ENCODE measurements around the gene ZNF462. TPM values are rescaled to one million over a fixed set of nuclear protein-coding genes. Genes with fewer than 3 reads are reported as not detected.

The ZNF462 gene
- total RNA-seq, 4 donors from 2014 or later, result 18.6 to 37.1 (median 27.3) TPM

DNA sequence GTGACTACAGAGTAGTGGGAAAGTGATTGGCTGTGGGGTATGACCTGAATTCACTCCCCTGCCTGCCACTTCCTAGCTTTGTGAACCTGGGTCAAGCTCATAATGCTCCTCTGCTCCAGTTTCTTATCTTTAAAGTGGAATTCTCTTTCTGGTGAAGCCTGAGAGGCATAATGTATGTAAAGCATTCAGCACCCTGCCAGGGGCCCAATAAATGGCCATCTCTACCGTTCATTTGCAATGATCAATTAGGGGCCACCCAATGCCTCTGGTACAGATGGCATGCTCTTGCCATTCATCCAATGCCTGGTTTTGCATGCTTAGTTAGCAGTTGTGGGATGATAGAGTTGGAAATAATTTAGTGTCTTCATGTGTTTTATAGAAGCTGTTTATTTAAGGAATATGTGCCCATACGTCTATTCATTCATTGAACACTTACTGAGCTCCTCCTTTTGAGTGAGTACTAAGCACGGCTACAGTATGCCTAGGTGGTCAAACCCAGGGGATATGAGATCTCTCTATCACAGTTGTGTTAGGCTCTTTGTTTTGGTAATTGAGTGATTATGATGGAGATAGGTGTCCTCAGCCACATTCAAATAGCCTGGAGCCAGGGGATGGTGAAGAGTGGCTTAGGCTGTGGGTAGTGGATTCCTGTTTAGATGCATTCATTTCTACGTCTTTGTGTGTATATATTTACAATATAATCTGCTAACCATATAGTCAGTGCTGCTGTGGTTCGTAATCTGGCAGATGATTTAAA, 15.3 kb downstream of the ZNF462 start:
- no peak overlapping the region for H3K4me3 ChIP-seq
- no peaks in the 10 kb centered on the region for H3K9me3 ChIP-seq
- WGBS, 2 donors, result 77% methylated on average over 5 of the region's 5 CpGs
- H3K36me3 ChIP-seq, result no peaks in the 10 kb centered on the region
- peak overlapping the region in 2 of 4 donors; percentile 53 to 77 for H3K27ac ChIP-seq
- TF ChIP-seq EP300 (IDR thresholded peaks at IDR 0.05) (no peak), POLR2A (IDR thresholded peaks at IDR 0.05) (no peak)
- TF ChIP-seq, protein P1, sequence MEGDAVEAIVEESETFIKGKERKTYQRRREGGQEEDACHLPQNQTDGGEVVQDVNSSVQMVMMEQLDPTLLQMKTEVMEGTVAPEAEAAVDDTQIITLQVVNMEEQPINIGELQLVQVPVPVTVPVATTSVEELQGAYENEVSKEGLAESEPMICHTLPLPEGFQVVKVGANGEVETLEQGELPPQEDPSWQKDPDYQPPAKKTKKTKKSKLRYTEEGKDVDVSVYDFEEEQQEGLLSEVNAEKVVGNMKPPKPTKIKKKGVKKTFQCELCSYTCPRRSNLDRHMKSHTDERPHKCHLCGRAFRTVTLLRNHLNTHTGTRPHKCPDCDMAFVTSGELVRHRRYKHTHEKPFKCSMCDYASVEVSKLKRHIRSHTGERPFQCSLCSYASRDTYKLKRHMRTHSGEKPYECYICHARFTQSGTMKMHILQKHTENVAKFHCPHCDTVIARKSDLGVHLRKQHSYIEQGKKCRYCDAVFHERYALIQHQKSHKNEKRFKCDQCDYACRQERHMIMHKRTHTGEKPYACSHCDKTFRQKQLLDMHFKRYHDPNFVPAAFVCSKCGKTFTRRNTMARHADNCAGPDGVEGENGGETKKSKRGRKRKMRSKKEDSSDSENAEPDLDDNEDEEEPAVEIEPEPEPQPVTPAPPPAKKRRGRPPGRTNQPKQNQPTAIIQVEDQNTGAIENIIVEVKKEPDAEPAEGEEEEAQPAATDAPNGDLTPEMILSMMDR (IDR thresholded peaks at IDR 0.05), result no peak
- no peak for DNase-seq (ENCODE audit: low spot score in 2 of 2)
- H3K4me1 ChIP-seq, result peaks cover 0 to 81% (median 26%) of the 10 kb centered on the region in 4 donors
- H3K27me3 ChIP-seq, result no peaks in the 10 kb centered on the region

DNA sequence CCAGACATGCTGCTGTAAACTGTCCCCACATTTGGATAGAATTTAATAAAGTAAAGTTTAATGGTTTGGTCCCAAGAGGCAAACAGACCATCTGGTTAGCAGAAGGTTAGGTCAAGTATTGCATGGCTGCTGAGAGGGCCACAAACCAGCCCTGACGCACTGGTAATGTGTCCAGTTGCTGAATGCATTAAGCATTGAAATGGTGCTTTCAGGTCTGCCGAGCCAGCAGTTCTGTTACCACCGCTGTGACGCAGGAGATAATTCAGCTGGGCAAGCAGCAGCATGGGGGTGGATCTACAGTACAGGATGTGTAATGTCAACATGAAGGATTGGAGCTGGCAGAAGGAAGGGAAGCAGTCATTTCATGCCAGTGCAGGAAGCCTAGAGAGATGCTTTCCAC, 16.0 kb downstream of the ZNF462 start:
- Histone ChIP-seq H3K9me3 (no peaks in the 10 kb centered on the region), H3K36me3 (no peaks in the 10 kb centered on the region), H3K27me3 (no peaks in the 10 kb centered on the region), H3K4me1 (peaks cover 0 to 77% (median 26%) of the 10 kb centered on the region in 4 donors), H3K27ac (peak overlapping the region in 2 of 4 donors; percentile 53 to 77), H3K4me3 (no peak overlapping the region)
- 12 to 14% methylated on average over 4 of the region's 4 CpGs for WGBS, 2 donors
- DNase-seq (ENCODE audit: low spot score in 2 of 2), result peak; percentile 15 to 16
- TF ChIP-seq, protein P1 (IDR thresholded peaks at IDR 0.05), result no peak
- peak in 1 of 2 donors; percentile 60 for TF ChIP-seq EP300 (IDR thresholded peaks at IDR 0.05)
- no peak for TF ChIP-seq POLR2A (IDR thresholded peaks at IDR 0.05)

DNA sequence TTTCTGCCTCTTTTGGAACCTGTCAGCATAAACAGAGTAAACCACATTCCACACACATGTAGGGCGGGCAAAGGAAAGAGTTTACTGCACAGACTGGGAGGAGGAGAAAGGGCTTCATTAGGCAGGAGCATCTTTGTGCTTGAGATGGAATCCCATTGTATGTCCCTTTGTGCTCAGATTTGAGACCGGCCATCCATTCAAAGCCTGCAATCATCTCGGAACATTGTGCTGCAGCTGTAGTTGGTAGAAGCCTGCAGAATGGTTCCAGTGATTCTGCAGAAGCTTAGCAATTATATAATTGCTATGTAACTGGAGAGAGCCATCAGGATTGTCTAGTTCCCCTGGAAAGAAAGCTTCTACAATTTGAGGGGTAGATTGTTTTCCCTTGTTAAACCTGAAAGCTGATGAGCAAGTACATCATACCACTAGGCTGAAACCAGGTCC, 16.5 kb downstream of the ZNF462 start:
- peaks cover 0 to 75% (median 26%) of the 10 kb centered on the region in 4 donors for H3K4me1 ChIP-seq
- H3K36me3 ChIP-seq, result no peaks in the 10 kb centered on the region
- peak overlapping the region in 3 of 4 donors; percentile 1 to 77 (median 51) for H3K27ac ChIP-seq
- DNase-seq (ENCODE audit: low spot score in 2 of 2), result no peak
- H3K9me3 ChIP-seq, result no peaks in the 10 kb centered on the region
- H3K4me3 ChIP-seq, result no peak overlapping the region
- TF ChIP-seq POLR2A (IDR thresholded peaks at IDR 0.05), result no peak
- TF ChIP-seq, protein P1 (IDR thresholded peaks at IDR 0.05), result no peak
- no peak for TF ChIP-seq EP300 (IDR thresholded peaks at IDR 0.05)
- WGBS, 2 donors, result 46 to 69% methylated on average over 3 of the region's 3 CpGs
- H3K27me3 ChIP-seq, result no peaks in the 10 kb centered on the region

DNA sequence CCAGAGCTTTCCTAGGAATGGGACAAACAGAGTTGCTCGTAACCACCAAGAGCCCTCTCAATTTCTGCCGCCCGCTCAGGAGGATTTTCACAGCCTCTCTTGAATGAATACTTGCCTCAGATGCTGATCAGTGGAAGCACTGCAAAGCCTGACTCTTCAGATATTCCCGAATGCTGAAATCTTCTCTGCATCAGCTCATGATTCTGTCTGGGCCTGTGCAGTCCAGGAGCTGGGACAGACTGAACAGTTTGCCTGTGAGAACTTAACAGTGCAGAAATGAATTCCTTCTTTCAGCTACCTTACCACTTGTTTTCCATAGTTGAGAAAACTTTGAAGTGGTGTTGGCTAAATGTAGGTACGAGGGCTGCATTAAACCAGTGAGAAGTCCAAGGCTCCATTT, 17.1 kb downstream of the ZNF462 start:
- Histone ChIP-seq H3K27ac (peak overlapping the region in 2 of 4 donors; percentile 51 to 77), H3K4me3 (no peak overlapping the region), H3K27me3 (no peaks in the 10 kb centered on the region), H3K9me3 (no peaks in the 10 kb centered on the region), H3K36me3 (no peaks in the 10 kb centered on the region), H3K4me1 (peaks cover 0 to 73% (median 26%) of the 10 kb centered on the region in 4 donors)
- DNase-seq (ENCODE audit: low spot score in 2 of 2), result no peak
- TF ChIP-seq POLR2A (IDR thresholded peaks at IDR 0.05) (no peak), EP300 (IDR thresholded peaks at IDR 0.05) (no peak)
- TF ChIP-seq, protein P1 (IDR thresholded peaks at IDR 0.05), result no peak
- WGBS, 2 donors, result 90 to 94% methylated on average over 5 of the region's 5 CpGs

DNA sequence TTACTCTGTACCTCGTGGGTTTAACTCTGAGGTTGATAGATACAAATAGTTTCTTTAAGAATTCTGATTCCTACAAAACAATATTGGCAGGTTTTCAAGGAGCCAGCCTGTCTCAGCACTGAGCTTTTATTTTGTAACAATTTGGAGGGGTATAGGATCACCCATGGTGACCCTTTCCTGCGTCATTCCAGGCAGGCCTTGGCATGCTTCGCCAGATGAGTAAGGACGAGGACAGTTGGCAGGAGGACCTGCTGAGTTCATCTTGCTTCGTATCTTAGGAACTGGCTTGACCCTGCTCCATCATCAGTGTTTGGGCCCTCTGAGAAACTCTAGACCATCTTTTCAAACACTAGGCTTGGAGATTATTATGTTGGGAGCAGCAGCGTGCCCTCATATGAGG, 17.9 kb downstream of the ZNF462 start:
- H3K4me3 ChIP-seq, result no peak overlapping the region
- WGBS, 2 donors, result 52 to 64% methylated on average over 6 of the region's 6 CpGs
- TF ChIP-seq, protein P1 (IDR thresholded peaks at IDR 0.05), result no peak
- TF ChIP-seq EP300 (IDR thresholded peaks at IDR 0.05), result no peak
- no peaks in the 10 kb centered on the region for H3K9me3 ChIP-seq
- H3K4me1 ChIP-seq, result peaks cover 0 to 75% (median 27%) of the 10 kb centered on the region in 4 donors
- H3K36me3 ChIP-seq, result no peaks in the 10 kb centered on the region
- no peaks in the 10 kb centered on the region for H3K27me3 ChIP-seq
- DNase-seq (ENCODE audit: low spot score in 2 of 2), result no peak
- H3K27ac ChIP-seq, result peak overlapping the region in 1 of 4 donors; percentile 14

Data from tibial nerve (tissue), 4 donors.